KMS-11 (cell line): Measurements from ENCODE around the gene CCDC141.

Source experiments
- H2AFZ ChIP-seq: fragments of 200-600 bp; sonication (generic); 2 replicates; pipeline ENCODE4 v1.6.1; 2016; ENCODE audit warnings: antibody characterized with exemption, mixed run types, low read depth
- H3K27ac ChIP-seq: fragments of 200-600 bp; sonication (generic); 2 replicates; pipeline ENCODE4 v1.6.1; 2016; ENCODE audit warnings: mild to moderate bottlenecking, mixed run types
- H3K27me3 ChIP-seq: fragments of 200-600 bp; sonication (generic); 2 replicates; pipeline ENCODE4 v1.6.1; 2017; ENCODE audit warnings: mild to moderate bottlenecking, low read depth, mixed run types, moderate library complexity; ENCODE audit not compliant: insufficient read depth
- H3K36me3 ChIP-seq: fragments of 200-600 bp; sonication (generic); 2 replicates; pipeline ENCODE4 v1.6.1; 2017; ENCODE audit warnings: mild to moderate bottlenecking, mixed run types; ENCODE audit not compliant: insufficient read depth
- H3K4me1 ChIP-seq: fragments of 200-600 bp; sonication (generic); 2 replicates; pipeline ENCODE4 v1.6.1; 2016; ENCODE audit warnings: mild to moderate bottlenecking, low read depth, mixed run types; ENCODE audit not compliant: poor library complexity, severe bottlenecking
- H3K4me2 ChIP-seq: fragments of 200-600 bp; sonication (generic); 2 replicates; pipeline ENCODE4 v1.7.0; 2016; ENCODE audit warnings: mild to moderate bottlenecking, mixed run types
- H3K4me3 ChIP-seq: fragments of 200-600 bp; sonication (generic); IDR thresholded peaks from 2 replicates; pipeline ENCODE4 v1.6.1; 2017; ENCODE audit warnings: low read depth, low read length, mixed read lengths; ENCODE audit not compliant: insufficient read depth
- H3K79me2 ChIP-seq: fragments of 200-600 bp; sonication (generic); 2 replicates; pipeline ENCODE4 v1.6.1; 2016; ENCODE audit warnings: low read depth, mixed run types; ENCODE audit not compliant: insufficient read depth
- H3K9ac ChIP-seq: fragments of 200-600 bp; sonication (generic); 2 replicates; pipeline ENCODE4 v1.6.1; 2016; ENCODE audit warnings: mild to moderate bottlenecking, mixed run types
- H4K20me1 ChIP-seq: fragments of 200-600 bp; sonication (generic); 2 replicates; pipeline ENCODE4 v1.6.1; 2016; ENCODE audit warnings: mild to moderate bottlenecking, mixed run types; ENCODE audit not compliant: insufficient read depth
- TF ChIP-seq, protein P1 (sequence below): fragments of 200-600 bp; sonication (generic); conservative IDR thresholded peaks from 2 replicates; pipeline ENCODE4 v1.6.1; 2017; ENCODE audit warnings: low read depth, mild to moderate bottlenecking, antibody characterized with exemption, low read length, moderate library complexity, mixed read lengths

The CCDC141 gene

DNA sequence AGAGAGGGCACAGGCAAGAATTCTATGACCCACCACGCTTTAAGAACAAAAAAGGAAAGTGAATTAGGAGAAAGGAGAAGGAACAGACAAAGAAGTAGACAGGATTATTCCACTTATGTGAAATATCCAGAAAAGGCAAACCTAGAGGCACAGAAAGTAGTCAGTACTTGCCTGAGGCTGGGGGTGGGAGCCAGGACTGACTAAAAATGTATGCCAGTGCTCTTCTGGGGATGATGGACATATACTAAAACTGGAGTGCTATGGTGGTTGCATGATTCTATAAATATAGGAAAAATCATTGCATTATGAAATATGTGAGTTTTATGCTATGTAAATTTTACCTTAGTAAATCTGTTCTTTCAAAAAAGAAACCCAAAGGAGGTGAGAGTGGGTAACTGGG is 168.9 kb downstream of the CCDC141 start:
- Histone ChIP-seq H3K4me2 (no peak overlapping the region), H3K79me2 (no peaks in the 10 kb centered on the region), H3K36me3 (no peaks in the 10 kb centered on the region), H4K20me1 (no peaks in the 10 kb centered on the region), H2AFZ (no peak overlapping the region), H3K9ac (no peak overlapping the region), H3K27ac (no peak overlapping the region), H3K4me1 (peaks cover 29% of the 10 kb centered on the region), H3K27me3 (no peaks in the 10 kb centered on the region), H3K4me3 (no peak overlapping the region)
- TF ChIP-seq, protein P1, sequence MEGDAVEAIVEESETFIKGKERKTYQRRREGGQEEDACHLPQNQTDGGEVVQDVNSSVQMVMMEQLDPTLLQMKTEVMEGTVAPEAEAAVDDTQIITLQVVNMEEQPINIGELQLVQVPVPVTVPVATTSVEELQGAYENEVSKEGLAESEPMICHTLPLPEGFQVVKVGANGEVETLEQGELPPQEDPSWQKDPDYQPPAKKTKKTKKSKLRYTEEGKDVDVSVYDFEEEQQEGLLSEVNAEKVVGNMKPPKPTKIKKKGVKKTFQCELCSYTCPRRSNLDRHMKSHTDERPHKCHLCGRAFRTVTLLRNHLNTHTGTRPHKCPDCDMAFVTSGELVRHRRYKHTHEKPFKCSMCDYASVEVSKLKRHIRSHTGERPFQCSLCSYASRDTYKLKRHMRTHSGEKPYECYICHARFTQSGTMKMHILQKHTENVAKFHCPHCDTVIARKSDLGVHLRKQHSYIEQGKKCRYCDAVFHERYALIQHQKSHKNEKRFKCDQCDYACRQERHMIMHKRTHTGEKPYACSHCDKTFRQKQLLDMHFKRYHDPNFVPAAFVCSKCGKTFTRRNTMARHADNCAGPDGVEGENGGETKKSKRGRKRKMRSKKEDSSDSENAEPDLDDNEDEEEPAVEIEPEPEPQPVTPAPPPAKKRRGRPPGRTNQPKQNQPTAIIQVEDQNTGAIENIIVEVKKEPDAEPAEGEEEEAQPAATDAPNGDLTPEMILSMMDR: no peak

DNA sequence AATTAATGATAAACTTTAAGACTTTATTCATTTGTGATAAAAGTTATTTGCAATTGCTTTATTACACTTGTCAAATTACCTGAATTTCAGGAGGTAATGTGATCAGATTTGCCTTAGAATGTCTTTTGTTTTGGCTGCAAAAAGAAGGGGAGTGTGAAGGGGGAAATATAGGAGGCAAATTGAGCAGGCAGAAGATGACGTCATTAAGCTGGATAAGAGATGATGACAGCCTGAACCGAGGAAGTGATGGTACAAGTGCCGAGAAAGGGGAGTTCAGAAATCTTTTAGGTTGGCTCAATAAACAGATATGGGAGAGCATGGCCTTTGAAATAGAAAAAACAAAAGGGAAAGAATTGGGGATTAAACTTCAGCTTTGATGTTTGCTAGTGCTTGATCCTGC is 169.7 kb downstream of the CCDC141 start:
- no peaks in the 10 kb centered on the region for H4K20me1 ChIP-seq
- H3K36me3 ChIP-seq: no peaks in the 10 kb centered on the region
- H3K4me1 ChIP-seq: peaks cover 32% of the 10 kb centered on the region
- no peak overlapping the region for H3K4me2 ChIP-seq
- H3K27me3 ChIP-seq: no peaks in the 10 kb centered on the region
- H3K27ac ChIP-seq: no peak overlapping the region
- H2AFZ ChIP-seq: no peak overlapping the region
- TF ChIP-seq, protein P1: no peak
- H3K79me2 ChIP-seq: no peaks in the 10 kb centered on the region
- H3K9ac ChIP-seq: no peak overlapping the region
- H3K4me3 ChIP-seq: no peak overlapping the region

DNA sequence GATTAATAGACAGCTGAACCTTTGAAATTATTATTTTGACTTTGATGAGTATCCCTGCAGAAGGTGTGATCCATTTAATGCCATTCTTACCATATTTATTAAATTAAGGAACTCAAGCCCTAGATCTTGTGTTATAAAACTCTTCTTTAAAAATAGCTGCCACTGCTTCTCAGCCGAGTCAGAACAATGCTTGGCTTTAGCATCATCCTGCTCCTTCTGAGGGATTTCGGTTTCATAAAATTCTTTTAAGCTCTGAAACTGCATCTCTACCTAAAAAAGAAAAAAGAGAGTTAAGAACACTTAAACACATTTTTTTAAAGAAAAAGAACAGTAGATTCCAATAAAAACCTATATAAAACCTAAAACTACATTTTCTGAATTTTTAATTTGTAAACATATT is 172.1 kb downstream of the CCDC141 start:
- H3K4me1 ChIP-seq: peaks cover 32% of the 10 kb centered on the region
- H3K79me2 ChIP-seq: no peaks in the 10 kb centered on the region
- no peaks in the 10 kb centered on the region for H4K20me1 ChIP-seq
- H3K27me3 ChIP-seq: no peaks in the 10 kb centered on the region
- H3K9ac ChIP-seq: no peak overlapping the region
- H3K36me3 ChIP-seq: no peaks in the 10 kb centered on the region
- no peak overlapping the region for H2AFZ ChIP-seq
- peak overlapping the region; percentile 48; the same call in 1 of the 2 replicates for H3K27ac ChIP-seq
- H3K4me3 ChIP-seq: no peak overlapping the region
- H3K4me2 ChIP-seq: peak overlapping the region; percentile 70
- TF ChIP-seq, protein P1: no peak

DNA sequence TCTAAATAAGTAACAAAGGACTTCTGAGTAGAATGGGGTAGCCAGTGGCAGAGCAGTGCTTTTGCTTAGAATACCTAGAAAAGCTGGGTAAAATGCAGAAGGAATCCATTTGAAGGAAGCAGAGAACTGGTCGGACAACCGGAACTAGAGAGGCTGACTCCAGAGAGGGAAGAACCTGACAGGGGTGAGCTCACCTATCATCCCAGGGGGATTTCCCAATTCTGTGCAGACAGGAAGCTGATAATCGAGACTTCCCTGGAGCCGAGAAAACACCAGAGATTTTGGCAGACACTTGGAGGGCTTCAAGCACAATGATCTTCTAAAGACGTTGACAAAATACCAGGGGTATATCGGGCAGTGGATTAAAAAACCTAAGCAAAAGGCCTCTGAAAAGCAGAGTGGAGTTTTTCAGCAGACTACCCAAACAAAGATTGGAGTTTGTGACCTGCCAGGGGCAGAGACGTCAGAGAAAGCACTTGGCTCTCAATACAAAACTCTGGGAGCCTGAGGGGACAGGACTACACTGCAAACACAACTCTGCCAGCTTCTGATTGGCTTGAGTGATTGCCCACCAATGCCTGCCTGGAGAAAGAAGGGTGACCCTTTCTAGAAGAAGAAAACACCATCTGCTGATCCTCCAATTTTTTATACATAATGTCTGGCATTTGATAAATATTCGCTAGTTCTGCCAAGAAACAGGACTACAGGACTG is 175.3 kb downstream of the CCDC141 start:
- H2AFZ ChIP-seq: no peak overlapping the region
- H3K4me3 ChIP-seq: no peak overlapping the region
- TF ChIP-seq, protein P1: no peak
- no peaks in the 10 kb centered on the region for H4K20me1 ChIP-seq
- H3K36me3 ChIP-seq: no peaks in the 10 kb centered on the region
- H3K27me3 ChIP-seq: no peaks in the 10 kb centered on the region
- no peak overlapping the region for H3K27ac ChIP-seq
- no peaks in the 10 kb centered on the region for H3K79me2 ChIP-seq
- H3K9ac ChIP-seq: no peak overlapping the region
- H3K4me2 ChIP-seq: no peak overlapping the region
- peaks cover 32% of the 10 kb centered on the region for H3K4me1 ChIP-seq
